Measurements from ENCODE around the gene MRPL45.
A peak's percentile ranks its signal among the peaks of the same experiment; 100 is the strongest.

Gene MRPL45

GRCh38 chr17:38325221-38325851 lies 28.4 kb downstream of the MRPL45 start:
- no peak for DNase-seq

- DNase-seq, result peak in 1 of 6 experiments; percentile 2
Measured at GRCh38 chr17:38326996-38327792, 30.2 kb downstream of the MRPL45 start.

GRCh38 chr17:38327936-38328335 lies 31.0 kb downstream of the MRPL45 start:
- DNase-seq, result no peak

DNA sequence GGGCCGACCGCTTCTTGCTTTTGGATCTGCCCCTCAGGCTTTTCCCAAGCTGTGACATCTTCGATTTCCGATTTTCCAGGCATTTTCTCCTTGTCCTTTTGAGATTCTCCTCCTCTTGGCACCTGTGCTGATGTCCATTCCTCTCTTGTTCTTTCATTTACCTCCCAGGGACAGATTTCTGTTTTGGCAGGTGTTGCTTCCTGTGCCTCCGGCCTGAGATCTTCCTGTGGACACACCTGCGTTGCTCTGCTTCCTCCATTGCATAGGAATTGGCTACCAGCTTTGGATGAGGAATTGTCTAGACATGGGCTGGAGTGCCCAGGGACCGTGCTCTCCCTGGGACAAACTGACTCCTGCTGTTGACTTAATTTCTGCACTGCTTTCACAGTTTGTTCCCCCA lies 31.7 kb downstream of the MRPL45 start:
- no peak for DNase-seq

GRCh38 chr17:38329284-38329683 lies 32.3 kb downstream of the MRPL45 start:
- no peak for DNase-seq

- no peak for DNase-seq
Measured at GRCh38 chr17:38329808-38330730, 33.1 kb downstream of the MRPL45 start.

GRCh38 chr17:38330941-38331411 lies 34.0 kb downstream of the MRPL45 start:
- no peak for DNase-seq

DNA sequence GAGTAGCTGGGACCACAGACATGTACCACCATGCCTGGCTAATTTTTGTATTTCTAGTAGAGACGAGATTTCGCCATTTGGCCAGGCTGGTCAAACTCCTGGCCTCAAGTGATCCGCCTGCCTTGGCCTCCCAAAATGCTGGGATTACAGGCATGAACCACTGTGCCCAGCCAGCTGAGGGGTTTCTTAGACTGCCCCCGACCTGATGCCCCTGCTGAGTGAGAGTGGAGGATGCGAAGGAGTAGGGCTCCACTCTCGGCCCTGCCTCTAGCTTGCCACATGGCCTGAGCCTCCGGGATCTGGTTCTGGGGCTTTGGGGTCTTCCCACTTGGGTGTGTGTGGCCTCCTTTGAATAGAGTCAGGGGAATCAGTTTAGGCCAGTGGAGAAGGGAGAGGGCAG lies 35.8 kb downstream of the MRPL45 start:
- no peak for DNase-seq

GRCh38 chr17:38333635-38334295 lies 36.8 kb downstream of the MRPL45 start:
- peak in 1 of 6 experiments; percentile 17 for DNase-seq

- DNase-seq, result no peak
Measured at GRCh38 chr17:38334480-38335364, 37.8 kb downstream of the MRPL45 start.

GRCh38 chr17:38336838-38337237 lies 39.9 kb downstream of the MRPL45 start:
- no peak for DNase-seq

GRCh38 chr17:38338053-38338452 lies 41.1 kb downstream of the MRPL45 start:
- DNase-seq, result no peak

GRCh38 chr17:38338535-38338934 lies 41.6 kb downstream of the MRPL45 start:
- DNase-seq, result no peak

GRCh38 chr17:38339891-38340290 lies 42.9 kb downstream of the MRPL45 start:
- DNase-seq, result no peak

DNA sequence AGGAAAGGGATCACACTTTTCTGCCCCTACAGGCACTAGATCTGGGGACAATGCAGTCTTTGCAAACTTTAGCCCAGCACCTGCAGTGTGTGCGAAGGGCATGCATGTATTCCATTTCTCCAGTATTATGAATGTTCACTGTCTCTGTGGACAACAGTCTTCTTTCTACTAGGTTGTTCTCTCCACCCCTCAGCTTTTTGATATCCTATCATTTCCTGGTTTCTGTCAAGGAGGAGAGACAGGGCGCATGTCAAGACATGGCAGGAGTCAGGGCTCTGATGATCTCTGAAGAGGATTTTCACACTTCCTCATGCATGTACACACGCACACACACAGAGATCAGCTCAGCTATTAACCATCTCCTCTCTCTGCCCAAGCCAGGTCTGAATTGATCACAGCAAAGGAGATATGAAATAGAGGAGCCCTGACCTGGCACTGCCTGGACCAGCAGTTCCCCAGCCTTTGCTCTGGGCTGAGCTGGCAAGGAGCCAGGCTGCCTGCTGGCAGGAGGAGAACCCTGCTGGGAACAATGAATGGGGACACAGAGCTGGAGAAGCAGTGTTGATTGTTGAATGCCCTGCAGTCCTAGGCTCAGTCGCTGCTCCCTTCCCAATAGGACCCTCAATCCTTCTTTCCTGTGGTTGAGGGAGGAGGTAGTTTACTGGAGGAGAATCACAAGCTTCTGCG lies 44.2 kb downstream of the MRPL45 start:
- DNase-seq, result no peak

- no peak for DNase-seq
Measured at GRCh38 chr17:38342886-38343607, 46.1 kb downstream of the MRPL45 start.

- no peak for DNase-seq
Measured at GRCh38 chr17:38343608-38344419, 46.8 kb downstream of the MRPL45 start, which contains the start of gene GPR179. GPR179 (minus strand) TSS chr17:38343956; CDS start chr17:38343789, 167 bp downstream.

DNA sequence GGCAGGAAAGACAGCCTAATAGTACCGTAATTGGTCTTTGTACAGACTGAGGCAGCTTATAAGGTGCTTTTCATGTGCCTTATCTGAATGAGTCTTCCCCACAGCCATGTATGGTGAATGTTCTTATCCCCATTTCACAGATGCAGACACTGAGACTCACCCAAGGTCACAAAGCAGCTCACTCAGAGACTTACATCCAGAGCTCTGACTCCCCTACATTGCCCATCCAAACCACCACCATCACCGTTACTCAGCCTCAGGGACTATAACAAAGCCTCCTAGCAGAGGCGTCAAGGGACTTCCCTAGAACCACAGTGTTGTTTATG lies 47.4 kb downstream of the MRPL45 start:
- no peak for DNase-seq

GRCh38 chr17:38345743-38346142 lies 48.8 kb downstream of the MRPL45 start:
- DNase-seq, result no peak
